Astrocyte of the cerebellum (primary cell): ENCODE results near the gene HJV.

Experiments
- DNase-seq: peaks from one replicate; pipeline ENCODE4 v3.0.0-alpha.2; 2011; ENCODE audit warnings: low read depth
- H3K4me3 ChIP-seq: 2 replicates; pipeline ENCODE4 v1.5.1; 2011; ENCODE audit warnings: mild to moderate bottlenecking, low read depth, low read length, moderate library complexity
- in situ Hi-C: cut with HindIII; loops from 2 replicates; pipeline ENCODE4 v1.10.0; 2017; ENCODE audit warnings: low sequenced_read_pairs
- TF ChIP-seq, protein P1 (sequence below): IDR thresholded peaks from 2 replicates; pipeline ENCODE4 v1.5.1; 2012; ENCODE audit warnings: low read length, low read depth, moderate library complexity, mild to moderate bottlenecking; ENCODE audit errors: missing control alignments

Gene HJV

DNA sequence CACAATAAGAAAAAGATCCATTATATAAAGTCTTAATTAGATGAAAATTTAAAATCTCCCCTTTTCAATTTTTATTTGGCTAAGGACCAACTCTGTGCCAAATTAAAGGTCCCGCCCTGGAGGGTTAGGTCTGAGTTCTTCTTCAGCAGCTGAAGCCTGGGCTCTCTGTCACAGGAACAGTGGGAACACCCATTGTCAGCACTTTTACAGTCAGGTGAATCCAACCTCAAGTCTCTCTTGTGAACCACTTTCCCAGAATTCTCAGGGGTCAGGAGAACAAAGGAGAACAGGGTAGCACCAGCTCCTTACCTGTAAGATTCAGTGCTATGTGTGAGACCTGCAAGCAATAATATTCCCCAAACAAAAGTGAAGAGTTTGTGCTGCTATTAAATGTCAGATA, 25.1 kb upstream of the HJV start:
- in situ Hi-C loops: no loop called here
- TF ChIP-seq, protein P1, sequence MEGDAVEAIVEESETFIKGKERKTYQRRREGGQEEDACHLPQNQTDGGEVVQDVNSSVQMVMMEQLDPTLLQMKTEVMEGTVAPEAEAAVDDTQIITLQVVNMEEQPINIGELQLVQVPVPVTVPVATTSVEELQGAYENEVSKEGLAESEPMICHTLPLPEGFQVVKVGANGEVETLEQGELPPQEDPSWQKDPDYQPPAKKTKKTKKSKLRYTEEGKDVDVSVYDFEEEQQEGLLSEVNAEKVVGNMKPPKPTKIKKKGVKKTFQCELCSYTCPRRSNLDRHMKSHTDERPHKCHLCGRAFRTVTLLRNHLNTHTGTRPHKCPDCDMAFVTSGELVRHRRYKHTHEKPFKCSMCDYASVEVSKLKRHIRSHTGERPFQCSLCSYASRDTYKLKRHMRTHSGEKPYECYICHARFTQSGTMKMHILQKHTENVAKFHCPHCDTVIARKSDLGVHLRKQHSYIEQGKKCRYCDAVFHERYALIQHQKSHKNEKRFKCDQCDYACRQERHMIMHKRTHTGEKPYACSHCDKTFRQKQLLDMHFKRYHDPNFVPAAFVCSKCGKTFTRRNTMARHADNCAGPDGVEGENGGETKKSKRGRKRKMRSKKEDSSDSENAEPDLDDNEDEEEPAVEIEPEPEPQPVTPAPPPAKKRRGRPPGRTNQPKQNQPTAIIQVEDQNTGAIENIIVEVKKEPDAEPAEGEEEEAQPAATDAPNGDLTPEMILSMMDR: no peak
- no peak overlapping the region for H3K4me3 ChIP-seq
- DNase-seq: no peak

DNA sequence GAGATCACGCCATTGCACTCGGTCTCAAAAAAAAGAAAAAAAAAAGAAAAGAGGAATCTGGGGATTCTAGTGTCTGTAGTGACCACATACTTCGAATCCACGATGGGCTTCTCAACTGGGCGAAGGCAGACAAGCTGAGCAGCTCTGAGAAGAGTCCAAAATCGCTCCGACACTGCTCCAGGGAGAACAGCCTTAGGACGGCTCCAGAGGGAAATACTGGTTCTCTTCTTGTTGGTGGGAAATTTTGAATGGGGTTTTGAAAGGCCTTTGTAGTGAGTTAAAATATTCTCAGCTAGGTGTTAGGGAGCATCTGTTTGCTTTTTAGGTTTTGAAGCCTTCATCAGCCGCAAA, 18.3 kb upstream of the HJV start:
- H3K4me3 ChIP-seq: peak overlapping the region; percentile 60
- DNase-seq: no peak
- TF ChIP-seq, protein P1: no peak
- in situ Hi-C loops: no loop called here

GRCh38 chr1:146036965-146037646, 15.6 kb upstream of the HJV start:
- TF ChIP-seq, protein P1: no peak
- in situ Hi-C loops: no loop called here
- peak overlapping the region; percentile 60 for H3K4me3 ChIP-seq
- peak; percentile 74 for DNase-seq

GRCh38 chr1:146036241-146036964, 14.9 kb upstream of the HJV start:
- in situ Hi-C loops: no loop called here
- TF ChIP-seq, protein P1: no peak
- peak overlapping the region; percentile 60 for H3K4me3 ChIP-seq
- DNase-seq: no peak

- DNase-seq: no peak
- TF ChIP-seq, protein P1: no peak
- in situ Hi-C loops: no loop called here
- peak overlapping the region; percentile 60 for H3K4me3 ChIP-seq
These were observed 13.5 kb upstream of the HJV start for GRCh38 chr1:146035048-146035423.

GRCh38 chr1:146032631-146033219, 11.2 kb upstream of the HJV start:
- H3K4me3 ChIP-seq: no peak overlapping the region
- no peak for DNase-seq
- in situ Hi-C loops: no loop called here
- TF ChIP-seq, protein P1: peak; percentile 51
